ENCODE results near the gene CSRP1.

The CSRP1 gene

GRCh38 chr1:201500670-201501120 lies 6.2 kb downstream of the CSRP1 start:
- TF ChIP-seq CTCF (IDR thresholded peaks at IDR 0.05; ENCODE audit: low read depth, low read length, poor library complexity, severe bottlenecking) = no peak
- TF ChIP-seq EZH2phosphoT487 (IDR thresholded peaks at IDR 0.05; ENCODE audit: borderline replicate concordance, low read length) = no peak
- Histone ChIP-seq H3K4me2 (ENCODE audit: low read length) (no peak overlapping the region), H3F3A (ENCODE audit: control insufficient read depth, insufficient read depth) (no peaks in the 10 kb centered on the region), H3K4me3 (ENCODE audit: low read length) (no peak overlapping the region), H4K20me1 (ENCODE audit: control insufficient read depth, insufficient read depth, low read depth, low read length) (0 out of 2 replicates have a peak, but pooled peaks cover 4% of the 10 kb centered on the region), H3K27me3 (ENCODE audit: control insufficient read depth, low read length) (no peaks in the 10 kb centered on the region), H3K36me3 (ENCODE audit: control insufficient read depth, low read length) (0 out of 2 replicates have a peak, but pooled peaks cover 3% of the 10 kb centered on the region), H3K79me2 (ENCODE audit: control insufficient read depth, low read length) (peaks cover 31% of the 10 kb centered on the region), H3K9me3 (ENCODE audit: control insufficient read depth, insufficient read depth, low read length) (no peaks in the 10 kb centered on the region), H3K4me1 (ENCODE audit: control insufficient read depth, low read length) (peaks cover 23% of the 10 kb centered on the region), H3K9me2 (replicated peaks; ENCODE audit: control insufficient read depth, low read length) (no peaks in the 10 kb centered on the region), H3K27ac (ENCODE audit: low read depth, low read length) (no peak overlapping the region)

GRCh38 chr1:201499795-201500669 lies 6.9 kb downstream of the CSRP1 start:
- peaks cover 25% of the 10 kb centered on the region for H3K79me2 ChIP-seq (ENCODE audit: control insufficient read depth, low read length)
- no peaks in the 10 kb centered on the region for H3F3A ChIP-seq (ENCODE audit: control insufficient read depth, insufficient read depth)
- H3K27ac ChIP-seq (ENCODE audit: low read depth, low read length) = no peak overlapping the region
- H3K9me3 ChIP-seq (ENCODE audit: control insufficient read depth, insufficient read depth, low read length) = no peaks in the 10 kb centered on the region
- H3K27me3 ChIP-seq (ENCODE audit: control insufficient read depth, low read length) = no peaks in the 10 kb centered on the region
- H3K4me1 ChIP-seq (ENCODE audit: control insufficient read depth, low read length) = peaks cover 16% of the 10 kb centered on the region
- H3K4me2 ChIP-seq (ENCODE audit: low read length) = no peak overlapping the region
- no peak overlapping the region for H3K4me3 ChIP-seq (ENCODE audit: low read length)
- H3K9me2 ChIP-seq (replicated peaks; ENCODE audit: control insufficient read depth, low read length) = no peaks in the 10 kb centered on the region
- no peak for TF ChIP-seq CTCF (IDR thresholded peaks at IDR 0.05; ENCODE audit: low read depth, low read length, poor library complexity, severe bottlenecking)
- no peak for TF ChIP-seq EZH2phosphoT487 (IDR thresholded peaks at IDR 0.05; ENCODE audit: borderline replicate concordance, low read length)
- 0 out of 2 replicates have a peak, but pooled peaks cover 4% of the 10 kb centered on the region for H4K20me1 ChIP-seq (ENCODE audit: control insufficient read depth, insufficient read depth, low read depth, low read length)
- peaks cover 8% of the 10 kb centered on the region; the same call in 1 of the 2 replicates for H3K36me3 ChIP-seq (ENCODE audit: control insufficient read depth, low read length)

GRCh38 chr1:201499191-201499590 lies 7.7 kb downstream of the CSRP1 start:
- TF ChIP-seq CTCF (IDR thresholded peaks at IDR 0.05; ENCODE audit: low read depth, low read length, poor library complexity, severe bottlenecking) (no peak), EZH2phosphoT487 (IDR thresholded peaks at IDR 0.05; ENCODE audit: borderline replicate concordance, low read length) (no peak)
- no peaks in the 10 kb centered on the region for H3K9me2 ChIP-seq (replicated peaks; ENCODE audit: control insufficient read depth, low read length)
- H3K4me1 ChIP-seq (ENCODE audit: control insufficient read depth, low read length) = peaks cover 13% of the 10 kb centered on the region
- H3K4me2 ChIP-seq (ENCODE audit: low read length) = no peak overlapping the region
- H3F3A ChIP-seq (ENCODE audit: control insufficient read depth, insufficient read depth) = no peaks in the 10 kb centered on the region
- H3K27ac ChIP-seq (ENCODE audit: low read depth, low read length) = no peak overlapping the region
- no peaks in the 10 kb centered on the region for H3K27me3 ChIP-seq (ENCODE audit: control insufficient read depth, low read length)
- no peak overlapping the region for H3K4me3 ChIP-seq (ENCODE audit: low read length)
- peaks cover 14% of the 10 kb centered on the region; the same call in 1 of the 2 replicates for H3K36me3 ChIP-seq (ENCODE audit: control insufficient read depth, low read length)
- 0 out of 2 replicates have a peak, but pooled peaks cover 2% of the 10 kb centered on the region for H4K20me1 ChIP-seq (ENCODE audit: control insufficient read depth, insufficient read depth, low read depth, low read length)
- peaks cover 18% of the 10 kb centered on the region for H3K79me2 ChIP-seq (ENCODE audit: control insufficient read depth, low read length)
- H3K9me3 ChIP-seq (ENCODE audit: control insufficient read depth, insufficient read depth, low read length) = no peaks in the 10 kb centered on the region
